ENCODE data around the gene CYP4F12.

Gene CYP4F12

GRCh38 chr19:15717809-15718208, 44.9 kb downstream of the CYP4F12 start:
- DNase-seq = no peak

GRCh38 chr19:15721268-15721667, 48.4 kb downstream of the CYP4F12 start:
- peak; percentile 34 for DNase-seq

- no peak for DNase-seq
Measured at GRCh38 chr19:15722956-15723355, 50.1 kb downstream of the CYP4F12 start.

GRCh38 chr19:15727724-15728123, 54.8 kb downstream of the CYP4F12 start, which contains the start of gene OR10H2:
Gene OR10H2 (plus strand): TSS chr19:15728024. CDS start chr19:15728044, 20 bp downstream.
- no peak for DNase-seq

GRCh38 chr19:15730538-15730937, 57.7 kb downstream of the CYP4F12 start:
- DNase-seq = no peak

- no peak for DNase-seq
Measured at GRCh38 chr19:15732388-15732787, 59.5 kb downstream of the CYP4F12 start.

- DNase-seq = no peak
Measured at GRCh38 chr19:15733895-15734294, 61.0 kb downstream of the CYP4F12 start.

GRCh38 chr19:15737722-15738121, 64.8 kb downstream of the CYP4F12 start, which contains the start of gene OR10H3:
Gene OR10H3 (plus strand): TSS chr19:15737985. CDS start chr19:15741393, 3,408 bp downstream.
- no peak for DNase-seq

- DNase-seq = no peak
Measured at GRCh38 chr19:15740785-15741184, 67.9 kb downstream of the CYP4F12 start.
